Muscle of leg (tissue), 16 donors: ENCODE data around the gene DHODH. TPM values are rescaled to one million over a fixed set of nuclear protein-coding genes. Genes with fewer than 3 reads are reported as not detected.
A peak's percentile ranks its signal among the peaks of the same experiment; 100 is the strongest.

Source experiments
- DNase-seq: peaks from one replicate; pipeline ENCODE4 v3.0.0; 2013
- H3K27ac ChIP-seq: one replicate; pipeline ENCODE4 v1.5.1; 2013; ENCODE audit warnings: mild to moderate bottlenecking, low read length, control low read depth
- H3K27me3 ChIP-seq: one replicate; pipeline ENCODE4 v1.6.1; 2013; ENCODE audit warnings: low read length; ENCODE audit not compliant: control insufficient read depth, insufficient read depth
- H3K36me3 ChIP-seq: one replicate; pipeline ENCODE4 v1.6.1; 2013; ENCODE audit warnings: low read length; ENCODE audit not compliant: control insufficient read depth, insufficient read depth
- H3K4me1 ChIP-seq: one replicate; pipeline ENCODE4 v1.6.1; 2013; ENCODE audit warnings: low read length; ENCODE audit not compliant: control insufficient read depth, insufficient read depth
- H3K4me3 ChIP-seq: one replicate; pipeline ENCODE4 v1.5.1; 2013; ENCODE audit warnings: low read length, control low read depth
- H3K9me3 ChIP-seq: replicated peaks from 2 replicates; pipeline ENCODE4 v1.6.1; 2013; ENCODE audit warnings: low read depth, low read length; ENCODE audit not compliant: control insufficient read depth
- WGBS: methylation state at CpG from one replicate; pipeline ENCODE4 v1.1.5; 2013; ENCODE audit warnings: missing lambda C conversion rate; ENCODE audit not compliant: insufficient coverage; 5-methylcytosine and 5-hydroxymethylcytosine counted together
- long read RNA-seq, 11 donors: transcript quantifications; one replicate each; lab custom pipeline, GENCODE V29; 2026
- polyA plus RNA-seq, 8 donors: library from polyadenylated mRNA; unstranded; fragments of 120-200 nt; gene quantifications; one replicate each; pipeline versions ENCODE4 v1.2.1 to v1.2.3, GENCODE V29; 2013; ENCODE audit warnings: inconsistent platforms in 1 of 8, low replicate concordance in 1 of 8; ENCODE audit not compliant: insufficient read length in 8 of 8, insufficient read depth in 1 of 8
- total RNA-seq: library from RNA; stranded (reverse); fragments of 120-200 nt; gene quantifications from one replicate; pipeline ENCODE4 v1.2.4, GENCODE V29; 2013

Gene DHODH
- total RNA-seq = 7.2 TPM
- polyA plus RNA-seq = 10 to 100 TPM in 5 of 8 donors, 1 to 10 TPM in 3; 7.2 to 12.4 (median 10.5) TPM
- long read RNA-seq, donor 1, partial matches to known transcripts = 0 of 2 reads
- long read RNA-seq, donor 1, other reads (novel, unspliced or antisense) = 0 of 2 reads
- long read RNA-seq, donor 2 = 0 reads
- long read RNA-seq, donor 3 = 0 reads
- long read RNA-seq, donor 4, partial matches to known transcripts = 0 of 2 reads
- long read RNA-seq, donor 4, other reads (novel, unspliced or antisense) = 0 of 2 reads
- long read RNA-seq, donor 5, partial matches to known transcripts = 0 of 3 reads
- long read RNA-seq, donor 5, other reads (novel, unspliced or antisense) = 0 of 3 reads
- long read RNA-seq, donor 6, transcript DHODH-201 (9 exons, 2,426 nt) = major isoform, 5 of 5 reads
- long read RNA-seq, donor 6, partial matches to known transcripts = 0 of 5 reads
- long read RNA-seq, donor 6, other reads (novel, unspliced or antisense) = 0 of 5 reads
- long read RNA-seq, donor 7, partial matches to known transcripts = 0 of 1 reads
- long read RNA-seq, donor 7, other reads (novel, unspliced or antisense) = 0 of 1 reads
- long read RNA-seq, donor 8, partial matches to known transcripts = 0 of 3 reads
- long read RNA-seq, donor 8, other reads (novel, unspliced or antisense) = 0 of 3 reads
- long read RNA-seq, donor 9 = 0 reads
- long read RNA-seq, donor 10 = 0 reads
- long read RNA-seq, donor 11, partial matches to known transcripts = 0 of 1 reads
- long read RNA-seq, donor 11, other reads (novel, unspliced or antisense) = 0 of 1 reads

- H3K9me3 ChIP-seq = no peaks in the 10 kb centered on the region
- peak within 1 kb of the TSS; percentile 98 for H3K4me3 ChIP-seq
- H3K4me1 ChIP-seq = peaks cover 7% of the 10 kb centered on the region
- peak within 1 kb of the TSS; percentile 31 for H3K27ac ChIP-seq
- peaks cover 20% of the 10 kb centered on the region for H3K36me3 ChIP-seq
- WGBS = under 1% methylated on average over 54 of the region's 57 CpGs
- H3K27me3 ChIP-seq = no peaks in the 10 kb centered on the region
- peak; percentile 99 for DNase-seq
These were observed at the start of gene DHODH for GRCh38 chr16:72008424-72009216. Gene DHODH, plus strand, starts transcription at chr16:72008744. Its CDS starts 21 bp downstream, at chr16:72008765.

- no peaks in the 10 kb centered on the region for H3K27me3 ChIP-seq
- WGBS = 44% methylated on average over 4 of the region's 14 CpGs
- H3K27ac ChIP-seq = no peak overlapping the region
- H3K36me3 ChIP-seq = no peaks in the 10 kb centered on the region
- peak; percentile 89 for DNase-seq
- H3K9me3 ChIP-seq = no peaks in the 10 kb centered on the region
- no peak overlapping the region for H3K4me3 ChIP-seq
- H3K4me1 ChIP-seq = no peaks in the 10 kb centered on the region
These were observed 47.2 kb upstream of the DHODH start for GRCh38 chr16:71961066-71962039.

- 60% methylated on average over 1 of the region's 9 CpGs for WGBS
These were observed 45.2 kb upstream of the DHODH start for GRCh38 chr16:71963125-71963875.

GRCh38 chr16:71965223-71965622, 43.3 kb upstream of the DHODH start:
- Histone ChIP-seq H3K4me1 (no peaks in the 10 kb centered on the region), H3K36me3 (no peaks in the 10 kb centered on the region), H3K4me3 (no peak overlapping the region), H3K27ac (no peak overlapping the region), H3K27me3 (no peaks in the 10 kb centered on the region), H3K9me3 (no peaks in the 10 kb centered on the region)
- no CpG with 5 or more reads among the region's 4 CpGs for WGBS
- no peak for DNase-seq

More at GRCh38 chr16:71963125-71963875, 45.2 kb upstream of the DHODH start:
- no peaks in the 10 kb centered on the region for H3K4me1 ChIP-seq
- H3K36me3 ChIP-seq = no peaks in the 10 kb centered on the region
- H3K9me3 ChIP-seq = no peaks in the 10 kb centered on the region
- no peak overlapping the region for H3K27ac ChIP-seq
- H3K27me3 ChIP-seq = no peaks in the 10 kb centered on the region
- H3K4me3 ChIP-seq = no peak overlapping the region
- DNase-seq = no peak

GRCh38 chr16:71966932-71967331, 41.6 kb upstream of the DHODH start:
- Histone ChIP-seq H3K4me3 (no peak overlapping the region), H3K9me3 (no peaks in the 10 kb centered on the region), H3K27ac (no peak overlapping the region), H3K4me1 (no peaks in the 10 kb centered on the region), H3K36me3 (no peaks in the 10 kb centered on the region), H3K27me3 (no peaks in the 10 kb centered on the region)
- WGBS = 70% methylated on average over 2 of the region's 4 CpGs
- peak; percentile 7 for DNase-seq

- Histone ChIP-seq H3K4me1 (no peaks in the 10 kb centered on the region), H3K27ac (no peak overlapping the region), H3K9me3 (no peaks in the 10 kb centered on the region), H3K4me3 (no peak overlapping the region), H3K27me3 (no peaks in the 10 kb centered on the region), H3K36me3 (no peaks in the 10 kb centered on the region)
- 80% methylated on average over 1 of the region's 2 CpGs for WGBS
- DNase-seq = no peak
These were observed 39.2 kb upstream of the DHODH start for GRCh38 chr16:71969353-71969752.

- no peaks in the 10 kb centered on the region for H3K9me3 ChIP-seq
- 100% methylated on average over 2 of the region's 4 CpGs for WGBS
These were observed 37.0 kb upstream of the DHODH start for GRCh38 chr16:71971571-71971970.

GRCh38 chr16:71972356-71972755, 36.2 kb upstream of the DHODH start:
- H3K27ac ChIP-seq = no peak overlapping the region
- H3K4me3 ChIP-seq = no peak overlapping the region
- DNase-seq = no peak
- no peaks in the 10 kb centered on the region for H3K9me3 ChIP-seq
- H3K4me1 ChIP-seq = no peaks in the 10 kb centered on the region
- no peaks in the 10 kb centered on the region for H3K27me3 ChIP-seq
- WGBS = 79% methylated on average over 3 of the region's 3 CpGs
- no peaks in the 10 kb centered on the region for H3K36me3 ChIP-seq

More at GRCh38 chr16:71971571-71971970, 37.0 kb upstream of the DHODH start:
- no peaks in the 10 kb centered on the region for H3K27me3 ChIP-seq
- H3K4me3 ChIP-seq = no peak overlapping the region
- H3K27ac ChIP-seq = no peak overlapping the region
- no peak for DNase-seq
- H3K4me1 ChIP-seq = no peaks in the 10 kb centered on the region
- H3K36me3 ChIP-seq = no peaks in the 10 kb centered on the region
